SK-N-SH treated with all-trans-retinoic acid at 6 μM for 48 hours (cell line): ENCODE measurements around the gene KCTD1.

Experiments
- ATAC-seq: fragments of 200-7000 bp; cut with Tn5 transposase; 3 replicates; pipeline ENCODE4 v1.9.1; 2020; ENCODE audit warnings: mild to moderate bottlenecking, moderate library complexity
- ARNTL ChIP-seq: fragments of 450-650 bp; formaldehyde crosslinking; IDR thresholded peaks from 2 replicates; pipeline ENCODE4 v1.5.0; 2020; ENCODE audit warnings: low read depth, mild to moderate bottlenecking, moderate library complexity, borderline replicate concordance
- BACH2 ChIP-seq: fragments of 250-450 bp; sonication (Bioruptor Pico); IDR thresholded peaks from 2 replicates; pipeline ENCODE4 v1.9.0; 2021; ENCODE audit warnings: mild to moderate bottlenecking, borderline replicate concordance
- CREB5 ChIP-seq: fragments of 250-450 bp; sonication (Bioruptor Pico); IDR thresholded peaks from 2 replicates; pipeline ENCODE4 v1.5.1; 2020; ENCODE audit warnings: low read depth, mild to moderate bottlenecking, moderate library complexity
- CSRNP3 ChIP-seq: fragments of 250-450 bp; sonication (Bioruptor Pico); IDR thresholded peaks from 2 replicates; pipeline ENCODE4 v1.5.1; 2021; ENCODE audit warnings: mild to moderate bottlenecking, moderate library complexity
- ESRRG ChIP-seq: fragments of 250-450 bp; sonication (Bioruptor Pico); IDR thresholded peaks from 2 replicates; pipeline ENCODE4 v1.6.1; 2021; ENCODE audit warnings: mild to moderate bottlenecking
- GLIS3 ChIP-seq: fragments of 250-450 bp; sonication (Bioruptor Pico); IDR thresholded peaks from 2 replicates; pipeline ENCODE4 v1.5.0; 2020; ENCODE audit warnings: mild to moderate bottlenecking, moderate library complexity
- ISL1 ChIP-seq: fragments of 250-450 bp; sonication (Bioruptor Pico); IDR thresholded peaks from 2 replicates; pipeline ENCODE4 v2.1.2; 2022; ENCODE audit warnings: mild to moderate bottlenecking, moderate library complexity
- OSR1 ChIP-seq: fragments of 250-450 bp; sonication (Bioruptor Pico); IDR thresholded peaks from 2 replicates; pipeline ENCODE4 v1.8.0; 2022; ENCODE audit warnings: moderate library complexity, mild to moderate bottlenecking, inconsistent platforms
- PATZ1 ChIP-seq: fragments of 250-450 bp; sonication (Bioruptor Pico); IDR thresholded peaks from 2 replicates; pipeline ENCODE4 v1.8.0; 2020; ENCODE audit warnings: mild to moderate bottlenecking, moderate library complexity, borderline replicate concordance
- POU6F1 ChIP-seq: fragments of 250-450 bp; sonication (Bioruptor Pico); IDR thresholded peaks from 2 replicates; pipeline ENCODE4 v1.8.0; 2021; ENCODE audit warnings: low read depth, mild to moderate bottlenecking, moderate library complexity, borderline replicate concordance
- PPARA ChIP-seq: fragments of 250-450 bp; sonication (Bioruptor Pico); IDR thresholded peaks from 2 replicates; pipeline ENCODE4 v1.5.0; 2020; ENCODE audit warnings: mild to moderate bottlenecking, borderline replicate concordance
- RARB ChIP-seq: fragments of 250-450 bp; sonication (Bioruptor Pico); IDR thresholded peaks from 2 replicates; pipeline ENCODE4 v1.8.0; 2021; ENCODE audit warnings: mild to moderate bottlenecking, moderate library complexity
- TCF4 ChIP-seq: fragments of 250-450 bp; sonication (Bioruptor Pico); IDR thresholded peaks from 2 replicates; pipeline ENCODE4 v1.8.0; 2021; ENCODE audit warnings: mild to moderate bottlenecking, moderate library complexity, borderline replicate concordance
- TOX ChIP-seq: fragments of 250-450 bp; sonication (Bioruptor Pico); IDR thresholded peaks from 2 replicates; pipeline ENCODE4 v1.8.0; 2021; ENCODE audit warnings: mild to moderate bottlenecking, moderate library complexity, borderline replicate concordance
- TSHZ2 ChIP-seq: fragments of 250-450 bp; sonication (Bioruptor Pico); IDR thresholded peaks from 2 replicates; pipeline ENCODE4 v1.5.0; 2020; ENCODE audit warnings: mild to moderate bottlenecking, moderate library complexity
- ZC3H10 ChIP-seq: fragments of 250-450 bp; sonication (Bioruptor Pico); IDR thresholded peaks from 2 replicates; pipeline ENCODE4 v1.5.1; 2021; ENCODE audit warnings: mild to moderate bottlenecking, moderate library complexity
- ZFP30 ChIP-seq: fragments of 450-650 bp; formaldehyde crosslinking; IDR thresholded peaks from 2 replicates; pipeline ENCODE4 v1.5.0; 2022; ENCODE audit warnings: mild to moderate bottlenecking, moderate library complexity
- ZNF565 ChIP-seq: fragments of 450-650 bp; formaldehyde crosslinking; conservative IDR thresholded peaks from 2 replicates; pipeline ENCODE4 v1.5.0; 2020; ENCODE audit warnings: low read depth, mild to moderate bottlenecking, moderate library complexity
- ZNF8 ChIP-seq: fragments of 450-650 bp; formaldehyde crosslinking; IDR thresholded peaks from 2 replicates; pipeline ENCODE4 v1.5.0; 2020; ENCODE audit warnings: mild to moderate bottlenecking, moderate library complexity

Gene KCTD1

GRCh38 chr18:26460449-26461091 is 87.8 kb downstream of the KCTD1 start (continued):
- TF ChIP-seq PATZ1 (CRISPR knock-in tag) = no peak
- TF ChIP-seq ZC3H10 (CRISPR knock-in tag) = no peak
- no peak for TF ChIP-seq ZFP30 (CRISPR knock-in tag)
- TF ChIP-seq ZNF8 = no peak
- TF ChIP-seq POU6F1 = no peak
- no peak for TF ChIP-seq ARNTL (CRISPR knock-in tag)

- ATAC-seq = no peak
Measured at GRCh38 chr18:26459884-26460283, 88.5 kb downstream of the KCTD1 start.

GRCh38 chr18:26459340-26459739 is 89.0 kb downstream of the KCTD1 start:
- ATAC-seq = no peak
- TF ChIP-seq ISL1 (no peak), ESRRG (CRISPR knock-in tag) (no peak), TSHZ2 (CRISPR knock-in tag) (no peak), CSRNP3 (CRISPR knock-in tag) (no peak), GLIS3 (CRISPR knock-in tag) (no peak), ZC3H10 (CRISPR knock-in tag) (no peak), PPARA (no peak), PATZ1 (CRISPR knock-in tag) (no peak), BACH2 (CRISPR knock-in tag) (no peak), TCF4 (CRISPR knock-in tag) (no peak), ZNF8 (no peak), TOX (CRISPR knock-in tag) (no peak), ZNF565 (no peak), POU6F1 (no peak), CREB5 (no peak), OSR1 (CRISPR knock-in tag) (no peak), RARB (no peak)

More at GRCh38 chr18:26459884-26460283, 88.5 kb downstream of the KCTD1 start:
- TF ChIP-seq PATZ1 (CRISPR knock-in tag) (no peak), OSR1 (CRISPR knock-in tag) (no peak)
